HCT116 (cell line): ENCODE results near the gene BPIFB4. TPM values are rescaled to one million over a fixed set of nuclear protein-coding genes. Genes with fewer than 3 reads are reported as not detected.

Source experiments
- ATAC-seq: fragments of 200-7000 bp; cut with Tn5 transposase; 2 replicates; pipeline ENCODE4 v1.9.1; 2020; ENCODE audit warnings: mild to moderate bottlenecking, moderate library complexity
- BruUV-seq: library from RNA; stranded (reverse); fragments of 400-500 nt; replicated peaks from 2 replicates; lab custom pipeline; 2021; lab: Mats Ljungman, UMichigan
- CTCF ChIA-PET: fragments of 300-600 bp; sonication (Branson Sonifier 250); formaldehyde crosslinking; loops from one replicate; lab custom pipeline; 2021; ENCODE audit warnings: antibody characterized with exemption; lab: Charles Lee
- POLR2A ChIA-PET: fragments of 300-600, 350-600 bp; sonication (Branson Sonifier 250); formaldehyde crosslinking; loops from one replicate; lab custom pipeline; 2021; ENCODE audit warnings: antibody characterized with exemption; lab: Charles Lee
- RAD21 ChIA-PET, 2 experiments: fragments of 300-600 bp; sonication (Branson Sonifier 250); formaldehyde crosslinking; loops; one replicate each; lab custom pipeline; 2023; ENCODE audit warnings: low total read pairs in 2 of 2; ENCODE audit not compliant: uncharacterized antibody in 2 of 2, unreplicated experiment in 2 of 2, low non-redundant PET in 1 of 2; lab: Charles Lee
- DNase-seq: peaks from one replicate; pipeline ENCODE4 v3.0.0-alpha.2; 2010; ENCODE audit warnings: low read depth, low spot score
- H2AFZ ChIP-seq: fragments of 200-600 bp; shearing (Covaris generic), sonication (generic); 2 replicates; pipeline ENCODE4 v1.6.1; 2017; ENCODE audit warnings: low read depth, mixed run types, mixed read lengths, antibody characterized with exemption, low read length; ENCODE audit not compliant: poor library complexity, severe bottlenecking
- H3K27ac ChIP-seq: 2 replicates; pipeline ENCODE4 v1.5.1; 2012; ENCODE audit warnings: low read depth, low read length
- H3K27me3 ChIP-seq: fragments of 200-600 bp; sonication (generic); 2 replicates; pipeline ENCODE4 v1.6.1; 2016; ENCODE audit warnings: mixed run types, low read length, mixed read lengths; ENCODE audit not compliant: insufficient read depth
- H3K36me3 ChIP-seq, 2 experiments: fragments of 200-500 bp in 1 of 2; fragments of 200-600 bp in 1 of 2; sonication (Bioruptor generic) in 1 of 2; sonication (generic) in 1 of 2; 2 replicates each; pipeline versions ENCODE4 v1.5.1 to v1.6.1; 2014 to 2016; ENCODE audit warnings: low read length in 2 of 2, inconsistent platforms in 1 of 2, mixed read lengths in 1 of 2, mixed run types in 1 of 2; ENCODE audit not compliant: insufficient read depth in 2 of 2, control insufficient read depth in 1 of 2
- H3K4me1 ChIP-seq, 2 experiments: fragments of 200-600 bp in 1 of 2; sonication (generic) in 1 of 2; 2 replicates each; pipeline versions ENCODE4 v1.5.1 to v1.6.1; 2012 to 2017; ENCODE audit warnings: low read length in 2 of 2, inconsistent platforms in 1 of 2, mild to moderate bottlenecking in 1 of 2, mixed read lengths in 1 of 2, mixed run types in 1 of 2, moderate library complexity in 1 of 2; ENCODE audit not compliant: insufficient read depth in 2 of 2, control insufficient read depth in 1 of 2
- H3K4me2 ChIP-seq: fragments of 200-600 bp; sonication (generic); 2 replicates; pipeline ENCODE4 v1.6.1; 2017; ENCODE audit warnings: mixed run types, low read length, mixed read lengths
- H3K4me3 ChIP-seq, 2 experiments: fragments of 200-600 bp in 1 of 2; sonication (generic) in 1 of 2; replicated peaks in 1 of 2; 2 replicates each; pipeline ENCODE4 v1.5.1; 2011 to 2016; ENCODE audit warnings: low read length in 2 of 2, control low read depth in 1 of 2, low read depth in 1 of 2, mild to moderate bottlenecking in 1 of 2, mixed read lengths in 1 of 2, mixed run types in 1 of 2
- H3K79me2 ChIP-seq: fragments of 200-600 bp; sonication (generic); 2 replicates; pipeline ENCODE4 v1.6.1; 2017; ENCODE audit warnings: mild to moderate bottlenecking, mixed run types, low read length, moderate library complexity, mixed read lengths; ENCODE audit not compliant: insufficient read depth
- H3K9ac ChIP-seq: fragments of 200-600 bp; sonication (generic); 2 replicates; pipeline ENCODE4 v1.6.1; 2016; ENCODE audit warnings: low read length, mixed read lengths
- H3K9me2 ChIP-seq: fragments of 200-600 bp; sonication (generic), shearing (Covaris generic); 2 replicates; pipeline ENCODE4 v1.6.1; 2017; ENCODE audit warnings: mixed run types, mild to moderate bottlenecking, moderate library complexity; ENCODE audit not compliant: insufficient read depth
- H3K9me3 ChIP-seq, 2 experiments: fragments of 200-500 bp in 1 of 2; fragments of 200-600 bp in 1 of 2; sonication (Bioruptor generic) in 1 of 2; sonication (generic) in 1 of 2; 2 replicates each; pipeline ENCODE4 v1.6.1; 2014 to 2017; ENCODE audit warnings: low read length in 2 of 2, mixed read lengths in 2 of 2, inconsistent platforms in 1 of 2, low read depth in 1 of 2, mild to moderate bottlenecking in 1 of 2, mixed run types in 1 of 2, moderate library complexity in 1 of 2; ENCODE audit not compliant: control insufficient read depth in 1 of 2, insufficient read depth in 1 of 2
- H4K20me1 ChIP-seq: fragments of 200-600 bp; sonication (generic), shearing (Covaris generic); 2 replicates; pipeline ENCODE4 v1.6.1; 2017; ENCODE audit warnings: mixed run types, mild to moderate bottlenecking, moderate library complexity; ENCODE audit not compliant: insufficient read depth
- EGR1 ChIP-seq: IDR thresholded peaks from 2 replicates; pipeline ENCODE4 v1.6.1; 2012; ENCODE audit warnings: low read depth
- ELF1 ChIP-seq: IDR thresholded peaks from 2 replicates; pipeline ENCODE4 v1.6.1; 2012; ENCODE audit warnings: low read depth, borderline replicate concordance
- EZH2 ChIP-seq: fragments of 200-600 bp; sonication (generic); IDR thresholded peaks from 2 replicates; pipeline ENCODE4 v1.6.1; 2017; ENCODE audit warnings: antibody characterized with exemption, mixed run types
- EZH2phosphoT487 ChIP-seq: fragments of 200-600 bp; IDR thresholded peaks from 2 replicates; pipeline ENCODE4 v1.6.1; 2018; ENCODE audit warnings: antibody characterized with exemption, borderline replicate concordance
- FOSL1 ChIP-seq: IDR thresholded peaks from 2 replicates; pipeline ENCODE4 v1.6.1; 2012; ENCODE audit warnings: low read depth
- JUND ChIP-seq: IDR thresholded peaks from 2 replicates; pipeline ENCODE4 v1.6.1; 2012
- POLR2A ChIP-seq: IDR thresholded peaks from 2 replicates; pipeline ENCODE4 v1.7.0; 2011; ENCODE audit warnings: borderline replicate concordance; ENCODE audit not compliant: insufficient read depth, insufficient read length; ENCODE audit errors: extremely low read depth
- POLR2AphosphoS5 ChIP-seq: IDR thresholded peaks from 2 replicates; pipeline ENCODE4 v1.6.1; 2011; ENCODE audit warnings: mild to moderate bottlenecking, low read depth, low read length, moderate library complexity
- SP1 ChIP-seq: IDR thresholded peaks from 2 replicates; pipeline ENCODE4 v1.6.1; 2012; ENCODE audit warnings: low read depth
- SRF ChIP-seq: IDR thresholded peaks from 2 replicates; pipeline ENCODE4 v1.6.1; 2012; ENCODE audit warnings: low read depth
- TCF7L2 ChIP-seq: IDR thresholded peaks from 2 replicates; pipeline ENCODE4 v1.7.0; 2011; ENCODE audit warnings: borderline replicate concordance, inconsistent platforms; ENCODE audit not compliant: insufficient read depth, insufficient read length; ENCODE audit errors: extremely low read depth
- YY1 ChIP-seq: IDR thresholded peaks from 2 replicates; pipeline ENCODE4 v1.6.1; 2011; ENCODE audit warnings: low read length, low read depth, moderate library complexity, mild to moderate bottlenecking; ENCODE audit not compliant: insufficient replicate concordance; ENCODE audit errors: extremely low read depth
- ZFX ChIP-seq: fragments of 450-650 bp; IDR thresholded peaks from 2 replicates; pipeline ENCODE4 v1.6.1; 2017
- ZNF274 ChIP-seq: fragments of 200-500 bp; sonication (Bioruptor generic); IDR thresholded peaks from 2 replicates; pipeline ENCODE4 v1.6.1; 2014; ENCODE audit warnings: mild to moderate bottlenecking, low read depth, low read length, inconsistent platforms
- intact Hi-C: fragments of 100-400 bp; cut with micrococcal nuclease; formaldehyde crosslinking; loops from 2 replicates; pipeline ENCODE4 v1.10.0; 2022
- total RNA-seq: library from RNA; stranded (reverse); gene quantifications from one replicate; pipeline ENCODE4 v1.2.1, GENCODE V29; 2021; ENCODE audit not compliant: unreplicated experiment
- TF ChIP-seq, protein P1 (sequence below): IDR thresholded peaks from 2 replicates; pipeline ENCODE4 v1.6.1; 2011; ENCODE audit warnings: mild to moderate bottlenecking, low read length, moderate library complexity; ENCODE audit not compliant: insufficient replicate concordance; ENCODE audit errors: extremely low read depth
- TF ChIP-seq, protein P2 (sequence below): IDR thresholded peaks from 2 replicates; pipeline ENCODE4 v1.6.1; 2012; ENCODE audit warnings: low read depth
- TF ChIP-seq, protein P3 (sequence below): IDR thresholded peaks from 2 replicates; pipeline ENCODE4 v1.6.1; 2012
- TF ChIP-seq, protein P4 (sequence below): IDR thresholded peaks from 2 replicates; pipeline ENCODE4 v1.6.1; 2012

BPIFB4 gene
- total RNA-seq, 1 experiment from 2014 or later, result not detected

DNA sequence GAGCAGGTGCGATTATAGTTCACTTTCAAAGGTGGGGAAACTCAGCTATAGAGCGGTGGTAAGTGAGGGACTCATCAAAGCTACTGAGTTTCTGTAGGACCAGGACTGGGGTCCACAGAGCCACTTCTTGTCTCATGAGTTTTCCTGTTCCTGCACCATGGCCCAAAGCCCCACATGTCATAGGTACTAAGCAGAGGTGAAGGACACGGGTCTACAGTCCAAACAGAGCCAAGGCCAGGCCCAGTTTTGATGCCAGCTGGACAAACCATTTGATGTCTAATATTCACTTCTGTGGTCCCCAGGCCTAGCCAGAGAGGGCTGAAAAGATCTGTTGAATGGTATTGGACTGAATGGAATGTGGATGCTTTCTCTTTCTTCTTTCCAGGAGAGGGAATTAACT, 37.0 kb upstream of the BPIFB4 start:
- TF ChIP-seq SRF (no peak), FOSL1 (no peak), ZNF274 (no peak), SP1 (no peak), ELF1 (no peak), YY1 (no peak), ZFX (no peak), EZH2phosphoT487 (no peak), JUND (no peak), TCF7L2 (no peak), EGR1 (no peak), EZH2 (no peak), POLR2A (no peak), POLR2AphosphoS5 (no peak)
- TF ChIP-seq, protein P1, sequence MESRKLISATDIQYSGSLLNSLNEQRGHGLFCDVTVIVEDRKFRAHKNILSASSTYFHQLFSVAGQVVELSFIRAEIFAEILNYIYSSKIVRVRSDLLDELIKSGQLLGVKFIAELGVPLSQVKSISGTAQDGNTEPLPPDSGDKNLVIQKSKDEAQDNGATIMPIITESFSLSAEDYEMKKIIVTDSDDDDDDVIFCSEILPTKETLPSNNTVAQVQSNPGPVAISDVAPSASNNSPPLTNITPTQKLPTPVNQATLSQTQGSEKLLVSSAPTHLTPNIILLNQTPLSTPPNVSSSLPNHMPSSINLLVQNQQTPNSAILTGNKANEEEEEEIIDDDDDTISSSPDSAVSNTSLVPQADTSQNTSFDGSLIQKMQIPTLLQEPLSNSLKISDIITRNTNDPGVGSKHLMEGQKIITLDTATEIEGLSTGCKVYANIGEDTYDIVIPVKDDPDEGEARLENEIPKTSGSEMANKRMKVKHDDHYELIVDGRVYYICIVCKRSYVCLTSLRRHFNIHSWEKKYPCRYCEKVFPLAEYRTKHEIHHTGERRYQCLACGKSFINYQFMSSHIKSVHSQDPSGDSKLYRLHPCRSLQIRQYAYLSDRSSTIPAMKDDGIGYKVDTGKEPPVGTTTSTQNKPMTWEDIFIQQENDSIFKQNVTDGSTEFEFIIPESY, result no peak
- TF ChIP-seq, protein P2, sequence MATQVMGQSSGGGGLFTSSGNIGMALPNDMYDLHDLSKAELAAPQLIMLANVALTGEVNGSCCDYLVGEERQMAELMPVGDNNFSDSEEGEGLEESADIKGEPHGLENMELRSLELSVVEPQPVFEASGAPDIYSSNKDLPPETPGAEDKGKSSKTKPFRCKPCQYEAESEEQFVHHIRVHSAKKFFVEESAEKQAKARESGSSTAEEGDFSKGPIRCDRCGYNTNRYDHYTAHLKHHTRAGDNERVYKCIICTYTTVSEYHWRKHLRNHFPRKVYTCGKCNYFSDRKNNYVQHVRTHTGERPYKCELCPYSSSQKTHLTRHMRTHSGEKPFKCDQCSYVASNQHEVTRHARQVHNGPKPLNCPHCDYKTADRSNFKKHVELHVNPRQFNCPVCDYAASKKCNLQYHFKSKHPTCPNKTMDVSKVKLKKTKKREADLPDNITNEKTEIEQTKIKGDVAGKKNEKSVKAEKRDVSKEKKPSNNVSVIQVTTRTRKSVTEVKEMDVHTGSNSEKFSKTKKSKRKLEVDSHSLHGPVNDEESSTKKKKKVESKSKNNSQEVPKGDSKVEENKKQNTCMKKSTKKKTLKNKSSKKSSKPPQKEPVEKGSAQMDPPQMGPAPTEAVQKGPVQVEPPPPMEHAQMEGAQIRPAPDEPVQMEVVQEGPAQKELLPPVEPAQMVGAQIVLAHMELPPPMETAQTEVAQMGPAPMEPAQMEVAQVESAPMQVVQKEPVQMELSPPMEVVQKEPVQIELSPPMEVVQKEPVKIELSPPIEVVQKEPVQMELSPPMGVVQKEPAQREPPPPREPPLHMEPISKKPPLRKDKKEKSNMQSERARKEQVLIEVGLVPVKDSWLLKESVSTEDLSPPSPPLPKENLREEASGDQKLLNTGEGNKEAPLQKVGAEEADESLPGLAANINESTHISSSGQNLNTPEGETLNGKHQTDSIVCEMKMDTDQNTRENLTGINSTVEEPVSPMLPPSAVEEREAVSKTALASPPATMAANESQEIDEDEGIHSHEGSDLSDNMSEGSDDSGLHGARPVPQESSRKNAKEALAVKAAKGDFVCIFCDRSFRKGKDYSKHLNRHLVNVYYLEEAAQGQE, result no peak
- TF ChIP-seq, protein P3, sequence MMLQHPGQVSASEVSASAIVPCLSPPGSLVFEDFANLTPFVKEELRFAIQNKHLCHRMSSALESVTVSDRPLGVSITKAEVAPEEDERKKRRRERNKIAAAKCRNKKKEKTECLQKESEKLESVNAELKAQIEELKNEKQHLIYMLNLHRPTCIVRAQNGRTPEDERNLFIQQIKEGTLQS, result no peak
- TF ChIP-seq, protein P4, sequence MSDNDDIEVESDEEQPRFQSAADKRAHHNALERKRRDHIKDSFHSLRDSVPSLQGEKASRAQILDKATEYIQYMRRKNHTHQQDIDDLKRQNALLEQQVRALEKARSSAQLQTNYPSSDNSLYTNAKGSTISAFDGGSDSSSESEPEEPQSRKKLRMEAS, result no peak
- Histone ChIP-seq H3K4me3 (no peak overlapping the region), H3K36me3 (no peaks in the 10 kb centered on the region), H3K4me1 (no peaks in the 10 kb centered on the region), H2AFZ (no peak overlapping the region), H3K79me2 (no peaks in the 10 kb centered on the region), H3K27ac (no peak overlapping the region), H3K9me3 (peaks cover 0 to 5% of the 10 kb centered on the region in 2 experiments; a peak in 1 of 4 replicates), H3K4me2 (no peak overlapping the region), H3K9ac (no peak overlapping the region), H4K20me1 (no peaks in the 10 kb centered on the region), H3K9me2 (no peaks in the 10 kb centered on the region), H3K27me3 (peaks cover 23% of the 10 kb centered on the region; the same call in 1 of the 2 replicates)
- no TSS peak for BruUV-seq
- ATAC-seq, result no peak
- ChIA-PET RAD21 (no interaction called here), POLR2A (no interaction called here), CTCF (no interaction called here)
- intact Hi-C loops, result no loop called here
- no peak for DNase-seq
